HG03571 (cell line): ENCODE measurements around the gene MAFG.
"Not testable (repeated sequence)": the region's sequence is repeated elsewhere in the genome, so short reads cannot be mapped to it uniquely, and the experiment has no call there.

Source experiments
- ATAC-seq: cut with Tn5 transposase; IDR thresholded peaks from one replicate; pipeline ENCODE4 v1.9.1; 2021; ENCODE audit not compliant: unreplicated experiment

MAFG gene

GRCh38 chr17:81958633-81959342 lies 31.3 kb upstream of the MAFG start:
- ATAC-seq = no peak

DNA sequence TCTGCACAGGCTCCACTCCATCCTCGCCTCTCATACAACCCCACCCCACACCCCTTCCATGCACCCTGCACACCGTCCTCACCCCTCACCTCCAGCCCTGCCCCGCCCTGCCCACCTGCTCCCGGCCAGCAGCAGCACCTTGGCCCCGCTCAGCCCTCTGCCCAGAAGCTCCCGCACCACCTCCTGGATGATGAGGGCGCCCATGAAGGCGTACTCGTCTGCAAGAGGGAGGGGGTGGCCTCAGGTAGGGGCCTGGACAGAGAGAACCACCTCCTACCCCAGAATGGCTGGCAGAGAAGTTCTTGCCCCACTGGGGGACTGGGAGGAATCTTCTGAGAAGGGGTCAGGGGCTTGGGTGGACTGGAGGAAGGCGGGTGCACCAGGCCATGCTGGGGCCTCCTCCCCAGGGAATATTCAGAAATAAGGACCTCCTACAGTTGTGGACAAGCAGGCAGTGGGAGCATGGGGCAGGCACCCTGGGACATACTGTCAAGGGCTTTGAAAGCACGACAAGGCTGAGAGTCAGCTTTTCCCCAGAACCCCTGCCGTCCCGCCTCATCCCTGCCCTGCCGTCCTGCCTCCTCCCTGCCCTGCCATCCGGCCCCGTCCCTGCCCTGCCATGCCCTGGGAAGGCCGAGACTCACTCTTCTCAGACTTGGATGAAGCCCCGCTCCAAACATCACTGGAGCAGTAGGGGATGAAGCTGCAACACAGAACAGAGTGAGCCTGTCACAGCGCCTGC lies 30.3 kb upstream of the MAFG start:
- no peak for ATAC-seq

DNA sequence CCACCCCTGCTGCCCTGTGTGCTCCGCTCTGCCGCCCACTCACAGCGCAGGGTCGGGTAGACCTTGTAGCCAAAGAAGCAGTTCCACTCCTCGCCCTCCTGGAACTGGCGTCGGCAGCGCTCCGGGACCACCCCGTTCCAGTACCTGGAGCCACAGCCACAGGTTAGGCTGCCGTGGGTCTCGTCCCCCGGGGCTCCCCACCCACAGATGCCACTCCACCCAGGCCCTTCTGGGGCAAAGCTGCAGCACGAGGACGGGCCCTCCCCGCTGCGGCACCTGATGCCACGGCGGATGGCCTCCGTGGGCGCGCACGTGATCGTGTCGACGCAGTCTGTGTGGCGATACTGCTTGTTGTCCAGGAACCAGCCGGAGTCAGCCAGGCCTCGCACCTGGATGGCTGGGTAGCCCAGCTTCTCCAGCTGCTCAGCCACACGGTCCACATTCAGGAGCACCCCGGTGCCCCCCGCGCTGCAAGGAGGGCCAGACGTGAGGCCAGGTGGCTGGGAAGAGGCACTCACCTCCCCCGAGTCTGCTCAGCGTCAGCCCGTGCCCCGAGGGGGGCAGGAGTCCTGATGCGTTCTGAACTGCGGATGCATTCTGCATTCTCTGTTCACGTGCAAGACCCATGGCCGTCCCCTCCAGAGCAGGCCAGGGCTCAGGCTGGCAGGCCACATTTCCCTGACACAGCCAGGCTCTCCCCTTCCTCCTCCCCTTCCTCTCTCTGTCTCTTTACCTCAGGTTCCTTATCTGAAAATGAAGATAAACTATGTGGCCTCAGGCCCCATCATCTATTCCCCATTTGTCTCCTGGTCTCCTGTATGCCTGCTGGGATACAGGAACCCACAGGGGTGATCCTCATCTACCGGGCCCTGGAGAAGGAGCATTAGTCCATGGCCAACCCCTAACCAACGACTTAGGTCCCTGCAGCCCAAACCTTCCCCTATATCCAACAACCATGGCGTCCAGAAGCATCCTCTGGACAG lies 29.4 kb upstream of the MAFG start:
- ATAC-seq = no peak

GRCh38 chr17:81955756-81956544 lies 28.4 kb upstream of the MAFG start:
- no peak for ATAC-seq

DNA sequence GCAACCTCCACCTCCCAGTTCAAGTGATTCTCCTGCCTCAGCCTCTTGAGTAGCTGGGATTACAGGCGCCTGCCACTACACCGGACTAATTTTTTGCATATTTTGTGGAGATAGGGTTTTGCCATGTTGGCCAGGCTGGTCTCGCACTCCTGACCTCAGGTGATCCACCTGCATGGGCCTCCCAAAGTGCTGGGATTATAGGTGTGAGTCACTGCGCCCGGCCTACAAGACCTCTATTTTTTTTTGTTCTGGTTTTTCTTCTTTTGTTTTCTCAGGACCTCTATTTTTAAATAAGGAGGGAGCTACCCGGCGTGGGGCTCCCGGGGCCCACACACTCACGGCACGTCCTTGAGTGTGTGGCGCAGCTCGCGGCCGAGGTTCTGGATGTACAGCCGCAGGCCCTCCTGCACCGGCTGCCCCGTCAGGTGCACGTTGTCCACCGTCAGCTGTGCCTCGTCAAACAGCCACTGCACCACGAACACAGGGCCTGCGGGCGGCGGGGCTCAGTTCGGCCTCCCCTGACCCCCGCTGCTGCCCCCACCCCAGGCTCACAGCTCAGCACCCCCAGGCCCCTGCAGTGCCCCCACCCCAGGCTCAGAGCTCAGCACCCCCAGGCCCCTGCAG lies 27.6 kb upstream of the MAFG start:
- no peak for ATAC-seq

GRCh38 chr17:81954131-81955057 lies 26.9 kb upstream of the MAFG start:
- ATAC-seq = no peak

DNA sequence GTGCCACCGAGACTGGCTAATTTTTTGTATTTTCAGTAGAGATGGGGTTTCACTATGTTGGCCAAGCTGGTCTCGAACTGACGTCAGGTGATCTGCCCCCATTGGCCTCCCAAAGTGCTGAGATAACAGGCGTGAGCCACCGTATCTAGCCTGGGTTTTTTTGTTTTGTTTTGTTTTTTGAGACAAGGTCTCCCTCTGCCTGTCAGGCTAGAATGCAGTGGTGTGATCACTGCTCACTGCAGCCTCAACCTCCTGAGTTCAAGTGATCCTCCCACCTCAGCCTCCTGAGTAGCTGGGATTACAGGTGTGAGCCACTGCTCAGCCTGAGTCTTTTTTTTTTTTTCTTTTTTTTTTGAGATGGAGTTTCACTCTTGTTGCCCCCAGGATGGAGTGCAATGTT lies 25.9 kb upstream of the MAFG start:
- not testable (repeated sequence) for ATAC-seq

DNA sequence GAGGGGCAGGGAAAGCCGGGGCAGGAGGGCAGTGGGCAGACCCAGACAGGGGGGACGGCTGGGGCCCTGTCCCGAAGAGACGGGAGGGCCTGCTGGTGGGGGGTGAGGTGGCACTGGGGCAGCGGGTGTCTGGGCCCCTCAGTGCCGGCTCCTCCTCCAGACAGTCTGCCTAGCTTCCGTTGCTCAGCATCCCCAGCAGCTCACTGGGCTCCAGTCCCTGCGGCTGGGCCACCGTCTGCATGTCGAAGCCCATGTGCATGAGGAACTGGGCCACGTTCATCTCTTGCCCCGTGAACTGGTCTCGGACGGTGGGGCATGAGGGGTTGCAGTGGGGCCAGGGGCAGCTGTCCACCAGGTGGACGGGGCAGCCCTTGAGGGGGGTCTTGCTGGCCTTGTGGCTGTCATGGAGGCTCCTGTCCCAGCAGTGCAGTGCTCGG lies 25.3 kb upstream of the MAFG start:
- no peak for ATAC-seq

GRCh38 chr17:81951785-81952684 lies 24.5 kb upstream of the MAFG start:
- ATAC-seq = no peak

DNA sequence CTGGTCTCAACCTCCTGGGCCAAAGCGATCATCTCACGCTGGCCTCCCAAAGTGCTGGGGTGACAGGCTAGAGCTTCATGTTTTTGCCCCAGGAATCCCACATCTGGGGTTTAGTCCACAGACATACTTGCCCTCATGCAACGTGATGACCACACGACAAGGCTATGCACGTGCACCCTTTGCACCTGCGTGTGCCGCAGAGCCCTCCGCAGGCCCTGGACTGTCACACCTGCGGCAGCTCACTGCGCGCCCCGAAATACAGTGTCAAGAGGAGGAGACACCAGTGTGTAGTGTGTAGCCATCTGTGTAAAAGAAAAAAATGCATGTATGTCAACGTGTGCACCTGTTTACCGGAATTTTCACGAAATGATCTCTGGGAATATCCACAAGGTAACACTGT lies 23.0 kb upstream of the MAFG start:
- ATAC-seq = no peak

DNA sequence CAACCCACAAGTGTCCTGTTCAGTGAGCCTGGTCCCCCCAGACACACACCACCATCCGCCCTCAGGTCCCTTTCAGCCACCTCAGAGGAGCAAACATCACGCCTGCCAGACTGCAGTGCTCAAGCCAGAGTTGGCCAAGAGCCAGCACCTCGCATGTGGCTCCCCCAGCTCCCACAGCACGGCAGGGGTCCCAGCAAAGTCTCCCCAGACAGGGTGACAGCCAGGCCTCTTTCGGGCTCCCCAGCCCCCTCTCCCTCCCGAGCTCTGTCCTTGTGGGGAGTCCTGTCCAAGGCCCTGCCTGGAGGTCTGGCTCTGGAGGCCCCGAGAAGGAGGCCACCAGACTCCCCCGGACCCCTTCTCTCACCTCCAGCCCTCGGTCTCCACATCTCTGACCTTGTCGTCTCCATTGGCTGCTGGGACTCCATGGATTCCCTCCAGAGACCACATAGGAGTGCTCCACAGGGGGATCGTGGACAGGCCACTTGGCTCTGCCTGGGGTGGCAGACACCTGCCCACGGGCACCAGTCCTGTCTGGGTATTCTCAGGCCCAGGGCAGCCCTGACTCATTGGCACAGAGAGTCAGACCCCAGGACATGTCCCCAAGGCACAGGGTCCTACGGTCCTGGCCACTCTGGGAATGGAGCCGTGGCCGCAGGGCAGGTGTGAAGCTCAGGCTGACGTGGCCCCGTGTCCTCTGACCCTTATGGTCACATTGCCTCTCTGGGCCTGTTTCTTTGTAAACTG lies 21.3 kb upstream of the MAFG start:
- ATAC-seq = no peak

DNA sequence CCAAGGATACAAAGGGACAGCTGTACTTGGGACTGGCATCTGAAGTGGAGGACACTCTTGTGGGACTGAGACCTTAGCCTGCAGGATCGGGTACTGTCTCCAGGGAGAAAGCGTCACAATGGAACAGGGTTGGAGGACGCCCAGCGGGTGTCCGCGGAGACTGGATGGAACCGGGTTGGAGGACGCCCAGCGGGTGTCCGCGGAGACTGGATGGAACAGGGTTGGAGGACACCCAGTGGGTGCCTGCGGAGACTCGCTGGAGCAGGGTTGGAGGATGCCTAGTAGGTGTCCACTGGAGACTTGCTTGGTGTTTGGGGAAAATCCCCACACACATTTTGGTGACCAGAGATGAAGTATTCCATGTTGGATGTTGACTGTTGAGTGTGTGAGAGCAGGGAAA lies 19.7 kb upstream of the MAFG start, which contains the start of gene MYADML2:
MYADML2 (minus strand) TSS at position 45 of the 400 bp plus-strand sequence. CDS start 5,492 bp downstream, outside the sequence.
- ATAC-seq = no peak

- no peak for ATAC-seq
These were observed 17.3 kb upstream of the MAFG start for GRCh38 chr17:81944858-81945257.

DNA sequence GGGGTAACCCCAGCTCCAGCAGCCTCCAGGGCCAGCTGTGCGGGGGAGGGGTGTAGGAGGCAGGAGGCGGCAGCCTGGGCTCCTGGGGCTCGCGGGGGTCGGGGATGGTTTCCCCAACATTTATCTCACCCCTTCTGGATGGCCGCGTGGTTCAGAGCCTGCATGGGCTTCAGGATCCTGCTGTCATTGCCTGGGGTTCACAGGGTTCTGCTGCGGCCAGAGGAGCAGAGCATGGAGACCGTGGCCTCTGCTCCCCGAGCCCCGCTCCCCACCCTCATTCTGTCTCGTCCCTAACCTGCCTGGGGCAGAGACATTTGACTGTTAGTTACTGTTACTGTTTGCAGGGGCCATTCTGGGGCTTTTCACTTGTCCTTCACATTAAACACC lies 14.6 kb upstream of the MAFG start:
- ATAC-seq = no peak

GRCh38 chr17:81941484-81942166 lies 14.1 kb upstream of the MAFG start:
- ATAC-seq = no peak
